Psoas muscle (tissue), 8 donors: ENCODE results near the gene CLCN4. TPM values are rescaled to one million over a fixed set of nuclear protein-coding genes. Genes with fewer than 3 reads are reported as not detected.

Experiments
- ATAC-seq, 4 donors: fragments of 200-7000 bp; cut with Tn5 transposase; one replicate each; pipeline ENCODE4 v1.9.1; 2020; ENCODE audit warnings: moderate library complexity in 3 of 4, mild to moderate bottlenecking in 2 of 4
- DNase-seq, 2 donors: peaks; one replicate each; pipeline ENCODE4 v3.0.0-alpha.2; 2020
- H3K27ac ChIP-seq: fragments of 200-600 bp; one replicate; pipeline ENCODE4 v1.8.0; 2022
- H3K27me3 ChIP-seq, 3 donors: fragments of 200-600 bp in 1 of 3; one replicate each; pipeline versions ENCODE4 v1.6.1 to v1.8.0; 2013 to 2022; ENCODE audit warnings: low read length in 2 of 3, mild to moderate bottlenecking in 2 of 3, moderate library complexity in 1 of 3; ENCODE audit not compliant: insufficient read depth in 3 of 3
- H3K36me3 ChIP-seq, 2 donors: fragments of 200-600 bp in 1 of 2; one replicate each; pipeline versions ENCODE4 v1.6.1 to v1.8.0; 2013 to 2022; ENCODE audit warnings: low read depth in 1 of 2, mild to moderate bottlenecking in 1 of 2, moderate library complexity in 1 of 2; ENCODE audit not compliant: insufficient read depth in 1 of 2
- H3K4me1 ChIP-seq: fragments of 200-600 bp; one replicate; pipeline ENCODE4 v1.8.0; 2022
- H3K4me3 ChIP-seq: fragments of 200-600 bp; one replicate; pipeline ENCODE4 v1.8.0; 2022; ENCODE audit warnings: mild to moderate bottlenecking
- H3K9me3 ChIP-seq: fragments of 200-600 bp; one replicate; pipeline ENCODE4 v1.8.0; 2022
- WGBS, 3 donors: extraction: QIAGEN DNeasy Blood & Tissue Kit; methylation state at CpG; one replicate each; pipeline versions ENCODE4 v1.1.6 to v1.1.7; 2013; 5-methylcytosine and 5-hydroxymethylcytosine counted together
- intact Hi-C, 2 donors: fragments of 100-400 bp; cut with DNase I; formaldehyde crosslinking; loops; one replicate each; pipeline versions ENCODE4 v1.11.0 to v1.14.2; 2022
- polyA plus RNA-seq, 3 donors: library from polyadenylated mRNA; stranded (reverse); fragments of 200-250 nt; gene quantifications; one replicate each; pipeline ENCODE4 v1.2.3, GENCODE V29; 2013
- total RNA-seq, 4 donors: library from RNA; stranded (reverse); fragmentation: NEBNext Ultra II Directional in 2 of 4; extraction: Animal tissue kit (Norgen Biotek cat#: 25700) in 2 of 4; gene quantifications; one replicate each; pipeline versions ENCODE4 v1.2.1 to v1.2.4, GENCODE V29; 2021 to 2023
- TF ChIP-seq, protein P1 (sequence below): fragments of 200-600 bp; IDR thresholded peaks from one replicate; pipeline ENCODE4 v1.8.0; 2022; ENCODE audit warnings: antibody characterized with exemption
- donor health status: healthy with polysubstance abuse.
- donor health status: DM: no; HTN: no; CAD: no; lungs with moderate emphysema.
- donor health status: Bipolar disorder and iron deficiency.
- donor health status: healthy.
- donor health status: DM: yes; HTN: yes; CAD: no.
- donor health status: DM: no; HTN: no; CAD: no.
- donor health status: DM: no; HTN: no; CAD: no.
- donor health status: DM: yes; HTN: yes; CAD: no.

Gene CLCN4
- total and polyA plus RNA-seq, 7 donors: 4.1 to 75.9 (median 53.8) TPM

GRCh38 chrX:10124506-10125247, 32.1 kb upstream of the CLCN4 start:
- Histone ChIP-seq H3K4me1 (no peaks in the 10 kb centered on the region), H3K36me3 (peaks cover 0 to 8% of the 10 kb centered on the region in 2 donors), H3K27ac (no peak overlapping the region), H3K9me3 (no peaks in the 10 kb centered on the region), H3K4me3 (no peak overlapping the region), H3K27me3 (no peaks in the 10 kb centered on the region)
- TF ChIP-seq, protein P1, sequence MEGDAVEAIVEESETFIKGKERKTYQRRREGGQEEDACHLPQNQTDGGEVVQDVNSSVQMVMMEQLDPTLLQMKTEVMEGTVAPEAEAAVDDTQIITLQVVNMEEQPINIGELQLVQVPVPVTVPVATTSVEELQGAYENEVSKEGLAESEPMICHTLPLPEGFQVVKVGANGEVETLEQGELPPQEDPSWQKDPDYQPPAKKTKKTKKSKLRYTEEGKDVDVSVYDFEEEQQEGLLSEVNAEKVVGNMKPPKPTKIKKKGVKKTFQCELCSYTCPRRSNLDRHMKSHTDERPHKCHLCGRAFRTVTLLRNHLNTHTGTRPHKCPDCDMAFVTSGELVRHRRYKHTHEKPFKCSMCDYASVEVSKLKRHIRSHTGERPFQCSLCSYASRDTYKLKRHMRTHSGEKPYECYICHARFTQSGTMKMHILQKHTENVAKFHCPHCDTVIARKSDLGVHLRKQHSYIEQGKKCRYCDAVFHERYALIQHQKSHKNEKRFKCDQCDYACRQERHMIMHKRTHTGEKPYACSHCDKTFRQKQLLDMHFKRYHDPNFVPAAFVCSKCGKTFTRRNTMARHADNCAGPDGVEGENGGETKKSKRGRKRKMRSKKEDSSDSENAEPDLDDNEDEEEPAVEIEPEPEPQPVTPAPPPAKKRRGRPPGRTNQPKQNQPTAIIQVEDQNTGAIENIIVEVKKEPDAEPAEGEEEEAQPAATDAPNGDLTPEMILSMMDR: no peak
- DNase-seq: no peak
- intact Hi-C loops: no loop called here
- 89 to 91% (median 91%) methylated on average over 18 to 20 of the region's 20 CpGs for WGBS, 3 donors
- no peak for ATAC-seq

DNA sequence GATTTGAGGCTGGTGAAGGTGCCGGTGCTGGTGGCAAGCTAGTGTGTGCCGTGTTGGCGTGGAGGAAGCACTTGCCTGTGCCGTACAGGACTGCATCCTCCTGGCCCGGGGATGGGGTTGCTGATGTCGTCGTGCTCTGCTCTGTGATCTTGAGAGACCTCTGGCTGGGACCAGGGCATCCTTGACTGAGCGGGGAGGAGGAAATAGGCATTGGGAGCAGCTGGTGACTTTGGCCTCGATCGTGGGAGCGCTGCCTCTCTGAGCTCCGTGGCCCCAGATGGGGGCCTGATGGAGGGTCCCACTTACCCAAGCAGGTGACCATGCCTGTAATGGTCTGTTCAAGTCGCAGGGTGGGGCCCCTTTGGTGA, 31.5 kb upstream of the CLCN4 start:
- intact Hi-C loops: no loop called here
- H3K27me3 ChIP-seq: no peaks in the 10 kb centered on the region

GRCh38 chrX:10126044-10126443, 30.7 kb upstream of the CLCN4 start:
- TF ChIP-seq, protein P1: no peak
- Histone ChIP-seq H3K4me3 (no peak overlapping the region), H3K27me3 (no peaks in the 10 kb centered on the region), H3K27ac (no peak overlapping the region), H3K9me3 (no peaks in the 10 kb centered on the region), H3K4me1 (no peaks in the 10 kb centered on the region), H3K36me3 (peaks cover 0 to 10% of the 10 kb centered on the region in 2 donors)
- DNase-seq (no peak), ATAC-seq (no peak)
- 72 to 77% (median 73%) methylated on average over 22 to 23 of the region's 23 CpGs for WGBS, 3 donors
- intact Hi-C loops: no loop called here

More for the DNA sequence above, 31.5 kb upstream of the CLCN4 start:
- no peak for DNase-seq
- H3K4me3 ChIP-seq: no peak overlapping the region
- no peak overlapping the region for H3K27ac ChIP-seq
- peaks cover 0 to 10% of the 10 kb centered on the region in 2 donors for H3K36me3 ChIP-seq
- WGBS, 3 donors: 90 to 97% (median 94%) methylated on average over 13 of the region's 13 CpGs
- no peak for ATAC-seq
- no peaks in the 10 kb centered on the region for H3K4me1 ChIP-seq
- no peaks in the 10 kb centered on the region for H3K9me3 ChIP-seq
- TF ChIP-seq, protein P1: no peak

- TF ChIP-seq, protein P1: no peak
- Histone ChIP-seq H3K27me3 (no peaks in the 10 kb centered on the region), H3K36me3 (peaks cover 0 to 10% of the 10 kb centered on the region in 2 donors), H3K4me3 (no peak overlapping the region), H3K4me1 (no peaks in the 10 kb centered on the region), H3K27ac (no peak overlapping the region), H3K9me3 (no peaks in the 10 kb centered on the region)
- 67 to 81% (median 81%) methylated on average over 10 of the region's 10 CpGs for WGBS, 3 donors
- DNase-seq (no peak), ATAC-seq (peak in 3 of 4 donors; percentile 48 to 91 (median 65))
- intact Hi-C loops: no loop called here
Measured at GRCh38 chrX:10126834-10127233, 29.9 kb upstream of the CLCN4 start.
